ENCODE data around the gene PRG2.

PRG2 gene

GRCh38 chr11:57390535-57390934 lies at the start of gene PRG2:
Gene PRG2, minus strand, starts transcription at chr11:57390650. Its CDS starts 706 bp downstream, at chr11:57389944.
- no peak for DNase-seq

GRCh38 chr11:57439786-57440185 lies 49.3 kb upstream of the PRG2 start:
- no peak for DNase-seq

GRCh38 chr11:57438345-57439285 lies 48.2 kb upstream of the PRG2 start:
- DNase-seq: no peak

GRCh38 chr11:57436031-57436430 lies 45.6 kb upstream of the PRG2 start:
- DNase-seq: no peak

- DNase-seq: no peak
Measured at GRCh38 chr11:57434640-57435546, 44.4 kb upstream of the PRG2 start.

- DNase-seq: peak; percentile 39
Measured at GRCh38 chr11:57432714-57433163, 42.3 kb upstream of the PRG2 start.

GRCh38 chr11:57432149-57432561 lies 41.7 kb upstream of the PRG2 start:
- no peak for DNase-seq

GRCh38 chr11:57430952-57431351 lies 40.5 kb upstream of the PRG2 start:
- DNase-seq: no peak

GRCh38 chr11:57429946-57430345 lies 39.5 kb upstream of the PRG2 start:
- no peak for DNase-seq

- no peak for DNase-seq
Measured at GRCh38 chr11:57428643-57429042, 38.2 kb upstream of the PRG2 start.

GRCh38 chr11:57427727-57428082 lies 37.3 kb upstream of the PRG2 start:
- no peak for DNase-seq

GRCh38 chr11:57426929-57427726 lies 36.7 kb upstream of the PRG2 start, which contains the start of gene SLC43A3:
Gene SLC43A3, minus strand, starts transcription at chr11:57427121. Its CDS starts 949 bp downstream, at chr11:57426172.
- DNase-seq: peak; percentile 69

GRCh38 chr11:57426439-57426928 lies 36.0 kb upstream of the PRG2 start:
- no peak for DNase-seq

GRCh38 chr11:57425565-57426438 lies 35.4 kb upstream of the PRG2 start:
- DNase-seq: no peak

- DNase-seq: peak; percentile 86
Measured at GRCh38 chr11:57424792-57425564, 34.5 kb upstream of the PRG2 start.

- no peak for DNase-seq
Measured at GRCh38 chr11:57424137-57424791, 33.8 kb upstream of the PRG2 start.

- no peak for DNase-seq
Measured at GRCh38 chr11:57422669-57423068, 32.2 kb upstream of the PRG2 start.

- no peak for DNase-seq
Measured at GRCh38 chr11:57421805-57422204, 31.4 kb upstream of the PRG2 start.

- no peak for DNase-seq
Measured at GRCh38 chr11:57421066-57421465, 30.6 kb upstream of the PRG2 start.

GRCh38 chr11:57419146-57419545 lies 28.7 kb upstream of the PRG2 start:
- DNase-seq: no peak

Measured in CD4-positive, alpha-beta T cell treated with Interferon gamma for 1 hour (primary cell).